ENCODE measurements around the gene SEC61A1. TPM values are rescaled to one million over a fixed set of nuclear protein-coding genes. Genes with fewer than 3 reads are reported as not detected.

SEC61A1 gene
- polyA plus RNA-seq, 3 donors: 62.8 to 136 (median 114) TPM

- H3K27me3 Mint-ChIP-seq (ENCODE audit: low read depth in 3 of 3): peaks cover 0 to 4% (median 1%) of the 10 kb centered on the region in 3 donors
- H3K9me3 Mint-ChIP-seq: no peaks in the 10 kb centered on the region
- Histone ChIP-seq H3K27me3 (ENCODE audit: control insufficient read depth in 2 of 2, insufficient read depth in 2 of 2, low read length in 2 of 2) (no peaks in the 10 kb centered on the region), H3K4me3 (replicated peaks in 1 of 3; ENCODE audit: low read depth in 2 of 3, low read length in 3 of 3) (peak overlapping the region in 2 of 3 experiments; percentile 82 to 86), H3K9ac (ENCODE audit: insufficient read depth, low read length, poor library complexity, severe bottlenecking) (no peak overlapping the region), H2AFZ (ENCODE audit: insufficient read depth, low read depth, low read length, poor library complexity, severe bottlenecking) (no peak overlapping the region), H4K20me1 (ENCODE audit: insufficient read depth, low read length) (peaks cover 46% of the 10 kb centered on the region), H3K4me1 (ENCODE audit: control insufficient read depth in 1 of 2, insufficient read depth in 2 of 2, low read length in 2 of 2) (peaks cover 28 to 36% of the 10 kb centered on the region in 2 donors), H3K36me3 (replicated peaks in 1 of 2; ENCODE audit: control insufficient read depth in 1 of 2, insufficient read depth in 2 of 2, low read length in 2 of 2) (peaks cover 29 to 50% of the 10 kb centered on the region in 2 donors), H3K4me2 (replicated peaks; ENCODE audit: extremely low read depth, low read length, poor library complexity, severe bottlenecking) (peak overlapping the region; percentile 90), H3K9me3 (replicated peaks in 1 of 2; ENCODE audit: control insufficient read depth in 1 of 2, insufficient read depth in 1 of 2, low read length in 2 of 2) (no peaks in the 10 kb centered on the region), H3K27ac (ENCODE audit: low read depth in 1 of 2, low read length in 2 of 2) (peak overlapping the region in 1 of 2 donors; percentile 89), H3K79me2 (ENCODE audit: insufficient read depth, low read length) (peaks cover 61% of the 10 kb centered on the region)
- TF ChIP-seq CTCF (IDR thresholded peaks at IDR 0.05): no peak
- 94% methylated on average over 3 of the region's 6 CpGs for WGBS (ENCODE audit: insufficient coverage)
- intact Hi-C loops (cut with micrococcal nuclease): loop anchor here in 1 of 2 donors (10.0 kb wide), 2 partner anchors 379 to 459 kb away; partner anchors contain the start of genes ABTB1, MCM2 and TPRA1
- H3K4me3 Mint-ChIP-seq: peak overlapping the region in 1 of 2 donors; percentile 8
- peak overlapping the region in 4 of 7 donors; percentile 20 to 98 (median 64) for H3K27ac Mint-ChIP-seq
- no peak for DNase-seq
- H3K4me1 Mint-ChIP-seq: peaks cover 40% of the 10 kb centered on the region
- peaks cover 36 to 50% of the 10 kb centered on the region in 2 donors for H3K36me3 Mint-ChIP-seq
Observed at GRCh38 chr3:128053614-128054013, 1.4 kb downstream of the SEC61A1 start.

- H3K4me3 ChIP-seq (replicated peaks in 1 of 3; ENCODE audit: low read depth in 2 of 3, low read length in 3 of 3): peak overlapping the region in 1 of 3 experiments; percentile 86
- peak overlapping the region in 1 of 2 donors; percentile 89 for H3K27ac ChIP-seq (ENCODE audit: low read depth in 1 of 2, low read length in 2 of 2)
- peaks cover 44 to 57% of the 10 kb centered on the region in 2 donors for H3K36me3 Mint-ChIP-seq
Observed at GRCh38 chr3:128054367-128054766, 2.1 kb downstream of the SEC61A1 start.

More at GRCh38 chr3:128054367-128054766, 2.1 kb downstream of the SEC61A1 start:
- Histone ChIP-seq H3K9me3 (replicated peaks in 1 of 2; ENCODE audit: control insufficient read depth in 1 of 2, insufficient read depth in 1 of 2, low read length in 2 of 2) (no peaks in the 10 kb centered on the region), H3K79me2 (ENCODE audit: insufficient read depth, low read length) (peaks cover 63% of the 10 kb centered on the region), H2AFZ (ENCODE audit: insufficient read depth, low read depth, low read length, poor library complexity, severe bottlenecking) (no peak overlapping the region), H3K36me3 (replicated peaks in 1 of 2; ENCODE audit: control insufficient read depth in 1 of 2, insufficient read depth in 2 of 2, low read length in 2 of 2) (peaks cover 36 to 58% of the 10 kb centered on the region in 2 donors), H3K4me1 (ENCODE audit: control insufficient read depth in 1 of 2, insufficient read depth in 2 of 2, low read length in 2 of 2) (peaks cover 28 to 36% of the 10 kb centered on the region in 2 donors), H3K27me3 (ENCODE audit: control insufficient read depth in 2 of 2, insufficient read depth in 2 of 2, low read length in 2 of 2) (no peaks in the 10 kb centered on the region), H3K9ac (ENCODE audit: insufficient read depth, low read length, poor library complexity, severe bottlenecking) (no peak overlapping the region), H4K20me1 (ENCODE audit: insufficient read depth, low read length) (peaks cover 48% of the 10 kb centered on the region), H3K4me2 (replicated peaks; ENCODE audit: extremely low read depth, low read length, poor library complexity, severe bottlenecking) (peak overlapping the region; percentile 90)
- peak overlapping the region in 4 of 7 donors; percentile 20 to 98 (median 84) for H3K27ac Mint-ChIP-seq
- TF ChIP-seq CTCF (IDR thresholded peaks at IDR 0.05): no peak
- WGBS (ENCODE audit: insufficient coverage): no CpG with 5 or more reads among the region's 3 CpGs
- H3K9me3 Mint-ChIP-seq: no peaks in the 10 kb centered on the region
- intact Hi-C loops (cut with micrococcal nuclease): loop anchor here in 1 of 2 donors (10.0 kb wide), 2 partner anchors 380 to 460 kb away; partner anchors contain the start of genes ABTB1, MCM2 and TPRA1
- peaks cover 0 to 4% (median 1%) of the 10 kb centered on the region in 3 donors for H3K27me3 Mint-ChIP-seq (ENCODE audit: low read depth in 3 of 3)
- peak overlapping the region in 1 of 2 donors; percentile 19 for H3K4me3 Mint-ChIP-seq
- peaks cover 40% of the 10 kb centered on the region for H3K4me1 Mint-ChIP-seq
- no peak for DNase-seq

Measured in CD14-positive monocyte (primary cell).